HG03469 (cell line): ENCODE measurements around the gene LSS.

Experiments used
- ATAC-seq: cut with Tn5 transposase; IDR thresholded peaks from one replicate; pipeline ENCODE4 v1.9.1; 2021; ENCODE audit warnings: mild to moderate bottlenecking, moderate library complexity, moderate number of reproducible peaks; ENCODE audit not compliant: unreplicated experiment

Gene LSS

DNA sequence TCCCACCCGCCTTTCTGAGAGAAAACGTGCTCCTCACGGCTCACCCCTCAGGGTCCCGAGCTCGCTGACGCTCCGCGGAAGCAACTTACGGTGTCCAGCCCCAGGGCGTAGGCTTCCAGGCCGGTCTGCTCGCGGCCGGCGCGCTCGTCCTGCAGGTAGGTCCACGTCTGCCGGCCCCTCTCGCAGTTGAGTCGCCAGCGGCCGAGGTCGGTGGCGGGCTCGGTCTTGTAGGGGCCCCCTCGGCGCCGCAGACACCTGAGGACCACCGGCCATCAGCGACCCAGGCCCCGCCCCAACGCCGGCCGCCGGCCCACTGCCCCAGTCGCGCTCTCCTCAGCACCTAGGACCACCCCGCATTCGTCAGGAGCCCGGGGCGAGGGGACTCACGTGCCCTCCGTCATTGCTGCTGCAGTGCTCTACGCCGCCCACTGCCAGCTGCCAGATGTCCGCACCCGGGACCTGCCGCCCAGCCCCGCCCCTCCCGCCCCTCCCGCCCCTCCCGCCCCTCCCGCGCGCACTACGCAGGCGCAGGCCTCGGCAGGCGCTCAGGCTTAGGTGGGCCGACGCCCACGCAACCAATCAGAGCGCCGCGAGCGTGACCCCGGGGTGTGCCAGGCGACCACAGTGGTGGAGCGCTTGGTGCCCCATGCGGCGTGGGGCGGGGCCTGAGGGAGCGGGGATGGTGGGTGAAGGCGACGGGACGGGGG, at the start of gene LSS:
Gene LSS, minus strand, starts transcription at position 430 of the 707 bp plus-strand sequence. Its CDS starts 29 bp downstream, at position 401.
- peak; percentile 53 for ATAC-seq

DNA sequence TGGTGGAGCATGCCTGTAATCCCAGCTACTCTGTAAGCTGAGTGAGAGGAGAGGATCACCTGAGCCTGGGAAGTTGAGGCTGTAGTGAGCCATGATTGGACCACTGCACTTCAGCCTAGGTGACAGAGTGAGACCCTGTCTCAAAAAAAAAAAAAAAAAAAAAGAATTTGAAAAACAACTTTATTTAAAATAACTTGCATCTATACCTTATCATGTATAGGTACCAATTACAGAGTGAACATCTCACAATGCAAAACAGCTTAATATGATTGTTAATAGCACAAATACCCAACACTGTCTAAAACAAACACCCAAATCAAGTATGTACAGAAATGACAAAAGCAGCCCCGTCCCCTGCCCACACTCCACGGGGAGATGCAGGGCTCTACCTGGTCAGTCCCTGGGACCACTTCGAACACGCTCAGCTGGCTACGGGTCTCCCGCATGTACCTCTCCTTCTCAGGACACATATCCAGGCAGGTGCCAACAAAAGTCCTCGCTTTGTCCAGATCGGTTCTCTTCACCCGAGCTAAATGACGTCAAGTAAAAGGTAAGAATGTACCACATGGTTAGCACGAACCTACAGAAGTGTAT, 46.3 kb upstream of the LSS start:
- no peak for ATAC-seq

DNA sequence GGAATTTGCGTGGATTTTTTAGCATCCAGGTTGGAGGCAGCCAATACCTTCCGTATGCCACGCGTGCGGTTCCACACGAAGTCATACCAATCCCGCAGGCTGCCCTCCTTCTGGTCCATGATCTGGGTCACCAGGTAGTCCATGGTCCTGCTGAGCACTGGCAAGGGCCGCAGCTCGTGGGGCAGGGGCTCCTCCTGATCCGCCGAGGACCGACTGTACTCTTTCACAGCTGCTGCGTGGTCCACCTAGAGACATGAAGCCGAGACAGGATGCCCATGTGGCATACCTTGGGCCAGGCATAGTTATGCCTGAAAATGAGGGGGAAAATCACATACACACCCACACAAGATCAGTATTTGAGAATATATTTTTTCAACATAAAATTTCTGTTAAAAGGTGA, 44.8 kb upstream of the LSS start:
- ATAC-seq = no peak

DNA sequence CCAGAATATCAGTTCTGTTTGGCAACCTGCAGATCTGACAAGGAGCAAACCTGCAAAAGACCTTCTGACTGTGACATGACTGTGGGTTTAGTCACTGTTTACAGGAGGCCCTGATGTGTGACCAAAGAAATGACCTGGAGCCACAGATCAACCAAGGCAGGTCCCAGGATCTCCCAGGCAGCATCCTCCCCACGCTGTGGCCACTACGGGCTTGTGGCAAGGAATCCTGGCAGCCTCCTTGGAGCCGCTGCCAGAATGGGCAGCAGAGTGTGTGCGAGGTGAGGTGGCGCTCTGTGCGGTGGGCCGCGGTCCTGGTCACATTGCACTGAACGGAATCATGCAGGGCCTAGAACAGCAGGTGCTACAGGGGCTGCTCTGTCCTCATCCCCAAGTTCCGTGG, 40.9 kb upstream of the LSS start:
- ATAC-seq = no peak

DNA sequence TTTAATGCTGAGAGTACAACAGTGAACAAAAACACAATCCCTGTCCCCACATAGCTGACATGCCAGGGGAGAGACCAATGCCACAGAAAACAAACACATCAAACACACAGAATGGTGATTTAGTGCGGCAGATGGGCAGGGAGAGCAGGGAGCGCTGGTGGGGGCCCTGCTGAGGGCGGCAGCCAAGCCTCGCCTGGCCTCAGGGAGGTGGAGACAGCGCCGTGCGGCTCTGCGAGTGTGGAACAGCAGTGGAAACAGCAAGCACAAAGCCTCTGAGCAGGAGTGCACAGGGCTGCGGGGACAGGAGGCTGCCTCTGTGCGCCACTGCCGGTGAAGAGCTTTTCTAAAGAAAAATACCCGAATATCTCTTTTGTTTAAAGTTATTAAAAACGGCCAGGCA, 39.8 kb upstream of the LSS start:
- no peak for ATAC-seq

GRCh38 chr21:46266946-46267345, 38.4 kb upstream of the LSS start:
- no peak for ATAC-seq

DNA sequence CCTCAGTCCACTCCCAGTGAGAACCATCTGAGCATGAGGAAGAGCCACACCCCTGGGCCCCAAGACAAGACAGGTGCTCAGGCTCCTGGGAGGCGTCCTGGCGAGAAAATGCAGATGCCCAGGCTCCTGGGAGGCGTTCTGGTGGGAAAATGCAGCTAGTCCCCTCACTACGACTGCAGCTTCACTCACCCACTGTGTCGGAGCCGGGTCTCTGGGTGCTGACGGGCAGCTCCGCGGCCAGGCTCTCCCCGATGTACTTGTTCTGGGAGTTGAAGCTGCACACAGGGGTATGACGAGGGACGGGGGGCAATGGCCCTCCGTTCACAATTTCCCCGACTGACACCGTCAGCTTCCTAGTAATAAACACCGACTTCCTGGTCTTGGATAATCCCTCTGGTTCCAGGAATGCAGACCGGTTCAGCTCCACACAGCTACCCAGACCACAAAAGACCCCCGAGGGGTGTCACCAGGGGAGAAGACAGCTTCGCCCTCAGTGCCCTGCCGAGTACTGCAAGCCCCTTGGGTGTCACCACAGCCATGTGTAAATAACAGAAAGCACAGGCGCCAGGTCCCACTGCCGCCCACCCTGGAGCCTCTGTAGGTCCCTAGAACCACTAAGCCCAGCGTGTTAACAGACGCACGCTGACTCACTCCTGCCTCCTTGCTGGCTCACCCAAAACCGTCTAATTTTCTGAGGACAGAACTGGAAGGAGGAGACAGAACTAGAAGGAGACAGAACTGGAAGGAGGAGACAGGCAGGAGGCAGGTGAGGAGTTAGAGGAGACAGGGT, 37.4 kb upstream of the LSS start:
- no peak for ATAC-seq

GRCh38 chr21:46264690-46265144, 36.1 kb upstream of the LSS start:
- no peak for ATAC-seq

DNA sequence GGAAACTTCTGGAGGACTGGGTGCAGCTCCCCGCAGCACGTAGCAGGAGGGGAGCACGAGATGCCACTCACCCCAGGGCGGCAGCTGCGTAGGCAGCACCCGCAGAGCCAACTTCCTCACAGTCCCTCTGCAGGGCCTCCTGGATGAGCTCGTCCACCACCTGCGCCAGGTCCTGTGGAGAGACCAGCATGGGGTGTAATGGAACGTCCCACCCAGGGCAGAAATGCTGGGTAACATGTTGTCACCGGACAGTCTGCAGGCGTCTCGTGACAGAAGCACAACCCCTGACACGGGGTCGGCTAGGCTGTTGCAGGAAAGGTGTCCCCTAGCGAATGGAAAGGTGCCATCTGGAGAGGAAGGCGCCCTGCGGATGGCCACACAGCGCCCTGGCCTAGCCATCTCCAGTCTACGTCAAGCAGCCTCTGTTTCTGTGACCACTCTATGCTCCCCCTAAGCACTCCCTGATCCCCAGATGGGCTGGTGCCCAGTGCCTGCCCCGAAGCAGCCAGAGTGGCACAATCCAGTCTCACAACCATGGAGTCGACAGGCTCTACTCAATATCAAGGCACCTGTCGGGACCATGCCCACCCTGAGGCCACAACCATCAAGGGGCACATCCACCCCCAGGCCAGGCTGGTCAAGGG, 35.6 kb upstream of the LSS start:
- no peak for ATAC-seq

DNA sequence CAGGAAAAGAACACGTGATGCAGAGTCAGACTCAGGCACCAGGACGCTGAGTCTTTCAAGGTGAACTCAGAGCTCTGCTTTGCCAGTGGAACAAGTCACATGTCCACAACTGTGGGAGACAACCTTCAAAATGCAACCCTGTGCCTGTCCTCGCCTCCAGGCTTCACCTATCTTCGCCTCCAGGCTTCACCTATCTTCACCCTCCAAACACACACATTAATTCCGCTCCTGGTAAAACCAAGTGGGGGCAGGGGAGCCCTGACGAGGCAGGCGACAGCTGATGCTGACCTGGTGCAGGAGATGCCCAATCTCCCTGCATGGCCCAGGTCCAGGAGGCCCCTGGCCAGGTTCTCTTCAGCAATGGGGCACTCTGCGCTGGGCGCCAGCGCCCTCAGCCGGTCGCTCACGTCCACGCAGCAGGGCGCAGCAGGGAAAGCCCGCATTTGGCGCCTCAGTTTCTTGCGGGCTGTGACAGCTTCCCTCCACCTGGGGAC, 28.0 kb upstream of the LSS start:
- no peak for ATAC-seq

GRCh38 chr21:46255758-46256337, 27.3 kb upstream of the LSS start:
- ATAC-seq = no peak

GRCh38 chr21:46255166-46255565, 26.6 kb upstream of the LSS start:
- no peak for ATAC-seq

GRCh38 chr21:46254208-46254975, 25.8 kb upstream of the LSS start:
- ATAC-seq = no peak

GRCh38 chr21:46253610-46254124, 25.1 kb upstream of the LSS start:
- ATAC-seq = no peak

- ATAC-seq = no peak
Measured at GRCh38 chr21:46252840-46253239, 24.3 kb upstream of the LSS start.

DNA sequence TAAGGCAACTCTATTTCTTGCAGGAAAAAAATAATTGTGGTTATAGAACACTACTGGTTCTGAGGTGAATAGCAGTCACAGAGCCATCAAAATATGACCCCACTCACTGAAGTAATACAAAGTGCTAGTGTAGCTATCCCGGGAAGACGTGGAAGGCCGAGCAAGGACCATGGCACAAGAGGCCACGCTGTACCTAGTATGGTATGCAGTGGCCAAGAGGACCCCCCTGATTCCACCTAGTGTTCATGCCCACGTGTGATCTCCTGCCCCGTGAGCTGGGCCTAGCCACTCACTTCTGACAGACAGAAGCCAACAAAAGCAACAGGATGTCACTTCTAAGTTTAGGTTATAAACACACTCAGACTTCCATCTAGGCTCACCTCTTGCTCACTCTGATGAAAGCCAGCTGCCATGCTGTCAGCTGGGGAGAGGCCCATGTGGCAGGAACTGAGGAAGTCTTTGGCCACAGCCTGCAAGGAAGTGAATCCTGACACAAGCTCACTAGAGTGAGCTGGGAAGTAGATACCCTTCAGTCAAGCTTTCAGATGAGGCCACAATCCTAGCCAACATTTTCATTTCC, 21.7 kb upstream of the LSS start:
- no peak for ATAC-seq

DNA sequence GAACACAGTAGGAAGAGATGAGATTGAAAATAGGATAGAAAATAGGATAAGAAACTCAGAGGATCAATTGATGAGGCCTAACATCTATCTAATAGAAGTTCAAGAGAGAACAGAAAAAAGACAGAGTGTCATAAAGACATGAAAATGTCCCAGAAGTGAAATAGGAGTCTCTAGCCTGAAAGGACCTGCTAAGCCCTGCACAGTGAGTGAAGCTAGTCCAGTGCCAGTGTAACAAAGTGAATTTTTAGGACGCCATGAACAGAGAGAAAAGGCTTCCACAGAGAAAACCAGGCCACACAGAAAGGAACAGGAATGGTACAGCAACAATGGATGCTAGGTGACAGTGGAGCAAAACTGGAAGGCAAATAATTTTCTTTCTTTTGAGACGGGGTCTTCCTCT, 20.3 kb upstream of the LSS start:
- ATAC-seq = no peak

DNA sequence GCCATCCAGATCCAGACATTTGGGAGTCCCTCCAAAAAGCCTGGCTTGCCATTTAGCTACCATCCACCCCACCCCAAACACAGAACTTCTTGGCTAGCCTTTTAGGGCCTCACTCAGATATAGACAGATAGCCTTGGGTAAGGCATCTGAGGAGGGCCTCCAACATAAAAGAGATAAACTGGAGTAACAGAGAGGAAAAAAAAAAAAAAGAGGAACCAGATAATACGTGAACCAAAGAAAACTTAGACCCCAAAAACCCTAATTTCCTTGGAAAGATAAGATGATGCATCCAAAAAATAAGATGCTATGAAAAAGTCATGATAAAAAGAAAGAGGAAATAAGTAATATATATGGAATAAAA, 19.8 kb upstream of the LSS start:
- ATAC-seq = no peak

DNA sequence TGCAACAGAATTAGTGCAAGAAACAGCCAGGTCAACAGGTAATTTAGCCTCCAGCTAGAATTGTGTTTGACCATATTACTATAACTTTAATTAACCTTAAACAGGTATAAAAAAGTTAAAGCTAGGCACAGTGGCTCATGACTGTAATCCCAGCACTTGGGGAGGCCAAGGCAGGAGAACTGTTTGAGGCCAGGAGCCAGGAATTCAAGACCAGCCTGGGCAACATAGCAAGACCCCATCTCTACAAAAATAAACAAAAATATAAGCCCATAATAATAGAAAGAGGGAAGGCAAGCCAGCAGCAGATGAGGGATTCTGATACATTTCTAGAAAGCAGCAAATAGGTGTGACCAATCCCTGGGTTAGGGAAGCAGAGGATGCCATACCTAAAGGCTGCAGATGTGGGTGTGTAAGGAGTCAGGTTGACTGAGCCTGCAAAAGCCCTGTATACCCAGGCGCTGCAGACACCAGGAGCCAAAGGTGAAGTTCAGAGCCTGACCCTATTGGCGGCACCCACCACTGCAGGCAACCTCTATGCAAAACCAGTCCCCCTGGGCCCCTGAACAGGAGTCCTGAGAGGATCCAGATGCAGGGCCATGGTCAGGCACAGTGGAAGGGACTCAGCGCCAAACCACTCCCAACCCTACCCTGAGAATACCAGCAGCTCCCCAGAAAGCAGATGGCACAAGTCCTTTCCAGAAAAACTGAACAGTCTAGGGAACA, 19.3 kb upstream of the LSS start:
- no peak for ATAC-seq
